ENCODE results near the gene STEAP1B.
A peak's percentile ranks its signal among the peaks of the same experiment; 100 is the strongest.

Gene STEAP1B

GRCh38 chr7:22413211-22413610 lies 86.8 kb downstream of the STEAP1B start:
- WGBS (ENCODE audit: extremely low coverage, insufficient coverage, insufficient read length), result no CpG with 5 or more reads among the region's 2 CpGs
- Histone ChIP-seq H2BK120ac (ENCODE audit: insufficient read depth, low read length, poor library complexity) (no peak overlapping the region), H3K27me3 (ENCODE audit: insufficient read depth, low read length) (no peaks in the 10 kb centered on the region), H3K4me2 (ENCODE audit: low read length) (no peak overlapping the region), H4K8ac (ENCODE audit: low read depth, low read length) (no peak overlapping the region), H3K79me1 (ENCODE audit: low read length) (no peaks in the 10 kb centered on the region), H3K9me3 (ENCODE audit: insufficient read depth, low read depth, low read length) (no peaks in the 10 kb centered on the region), H3K18ac (ENCODE audit: low read length) (no peak overlapping the region), H4K91ac (ENCODE audit: low read depth, low read length) (no peak overlapping the region), H3K4me1 (ENCODE audit: control insufficient read depth in 1 of 2, insufficient read depth in 2 of 2, low read length in 2 of 2) (no peaks in the 10 kb centered on the region), H3K9ac (ENCODE audit: low read length) (no peak overlapping the region), H2BK12ac (ENCODE audit: low read length) (no peak overlapping the region), H3K36me3 (ENCODE audit: control insufficient read depth in 1 of 2, insufficient read depth in 2 of 2, low read length in 2 of 2) (no peaks in the 10 kb centered on the region), H4K12ac (ENCODE audit: low read depth, low read length) (no peak overlapping the region), H3K23ac (ENCODE audit: low read length) (no peak overlapping the region), H3K4ac (ENCODE audit: low read depth, low read length) (no peak overlapping the region), H2AFZ (ENCODE audit: insufficient read depth, low read length, poor library complexity) (no peak overlapping the region), H3K14ac (ENCODE audit: low read length) (no peak overlapping the region), H3K79me2 (ENCODE audit: control insufficient read depth, insufficient read depth, low read length, poor library complexity) (no peaks in the 10 kb centered on the region), H2BK5ac (ENCODE audit: low read depth, low read length, poor library complexity) (no peak overlapping the region), H3K4me3 (ENCODE audit: low read depth, low read length) (no peak overlapping the region), H2AK5ac (ENCODE audit: low read length) (no peak overlapping the region), H3K27ac (ENCODE audit: low read depth, low read length) (no peak overlapping the region)
- DNase-seq, result no peak

DNA sequence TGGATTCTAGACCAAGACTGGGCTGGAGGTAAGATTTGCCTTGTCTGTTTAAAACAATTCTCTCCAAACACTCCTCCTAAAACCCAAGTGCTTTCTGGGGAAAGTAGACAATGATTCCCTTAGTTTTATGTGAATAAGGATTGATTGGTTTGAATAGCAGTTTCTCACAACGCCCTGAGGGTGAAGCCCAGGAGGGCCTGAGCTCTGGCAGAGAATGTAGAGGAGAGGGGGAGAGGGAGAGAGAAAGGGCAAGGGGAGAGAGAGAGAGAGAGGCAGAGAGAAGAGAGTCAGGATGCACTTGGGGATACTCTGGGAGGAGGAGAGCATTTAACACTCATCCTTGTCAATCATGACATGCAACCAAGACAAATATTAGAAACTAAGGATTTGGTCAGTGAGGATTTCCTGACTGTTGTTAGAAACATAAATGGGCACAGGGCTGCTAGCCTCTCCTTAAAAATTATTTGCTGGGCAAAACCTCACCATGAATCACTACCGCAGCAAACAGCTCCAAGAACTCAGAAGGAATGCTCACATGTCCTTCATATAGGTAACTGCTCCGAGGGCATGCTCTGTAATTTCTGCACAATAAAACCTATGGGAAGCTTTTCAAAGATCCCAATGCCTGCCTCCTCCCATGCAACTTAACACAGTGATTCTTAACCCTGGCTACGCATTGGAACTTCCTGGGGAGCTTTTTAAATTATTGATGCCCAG lies 87.9 kb downstream of the STEAP1B start:
- Histone ChIP-seq H3K9ac (ENCODE audit: low read length) (no peak overlapping the region), H3K23ac (ENCODE audit: low read length) (no peak overlapping the region), H3K18ac (ENCODE audit: low read length) (no peak overlapping the region), H4K8ac (ENCODE audit: low read depth, low read length) (no peak overlapping the region), H3K4me2 (ENCODE audit: low read length) (no peak overlapping the region), H2BK12ac (ENCODE audit: low read length) (no peak overlapping the region), H3K27me3 (ENCODE audit: insufficient read depth, low read length) (no peaks in the 10 kb centered on the region), H3K4me1 (ENCODE audit: control insufficient read depth in 1 of 2, insufficient read depth in 2 of 2, low read length in 2 of 2) (no peaks in the 10 kb centered on the region), H4K91ac (ENCODE audit: low read depth, low read length) (no peak overlapping the region), H2AK5ac (ENCODE audit: low read length) (no peak overlapping the region), H3K4ac (ENCODE audit: low read depth, low read length) (no peak overlapping the region), H4K12ac (ENCODE audit: low read depth, low read length) (no peak overlapping the region), H3K79me1 (ENCODE audit: low read length) (no peaks in the 10 kb centered on the region), H3K27ac (ENCODE audit: low read depth, low read length) (no peak overlapping the region), H2BK5ac (ENCODE audit: low read depth, low read length, poor library complexity) (no peak overlapping the region), H2AFZ (ENCODE audit: insufficient read depth, low read length, poor library complexity) (no peak overlapping the region), H3K14ac (ENCODE audit: low read length) (no peak overlapping the region), H2BK120ac (ENCODE audit: insufficient read depth, low read length, poor library complexity) (no peak overlapping the region), H3K9me3 (ENCODE audit: insufficient read depth, low read depth, low read length) (no peaks in the 10 kb centered on the region), H3K36me3 (ENCODE audit: control insufficient read depth in 1 of 2, insufficient read depth in 2 of 2, low read length in 2 of 2) (no peaks in the 10 kb centered on the region), H3K4me3 (ENCODE audit: low read depth, low read length) (no peak overlapping the region), H3K79me2 (ENCODE audit: control insufficient read depth, insufficient read depth, low read length, poor library complexity) (no peaks in the 10 kb centered on the region)
- no peak for DNase-seq
- no CpG with 5 or more reads among the region's 4 CpGs for WGBS (ENCODE audit: extremely low coverage, insufficient coverage, insufficient read length)

DNA sequence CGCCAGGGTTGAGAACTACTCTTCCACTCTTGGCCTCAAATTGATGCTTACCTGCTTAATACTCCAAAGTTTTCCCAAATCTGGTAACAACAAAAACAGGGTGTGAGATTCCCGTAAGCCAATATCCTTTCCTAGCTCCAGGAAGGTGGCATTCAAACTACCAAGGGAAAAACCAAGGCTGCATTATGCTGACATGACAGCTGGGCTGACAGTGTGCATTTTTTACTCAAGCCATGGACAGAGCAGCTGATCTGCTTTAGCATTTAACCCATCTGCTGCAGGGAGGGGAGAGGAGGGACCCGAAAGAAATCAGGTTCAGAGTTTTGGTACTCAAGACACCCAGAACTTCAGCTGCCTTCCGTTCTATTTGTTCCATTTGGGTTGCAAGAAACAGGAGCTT lies 93.3 kb downstream of the STEAP1B start:
- peaks cover 2% of the 10 kb centered on the region for H3K9me3 ChIP-seq (ENCODE audit: insufficient read depth, low read depth, low read length)
- no peak overlapping the region for H4K91ac ChIP-seq (ENCODE audit: low read depth, low read length)
- H4K8ac ChIP-seq (ENCODE audit: low read depth, low read length), result no peak overlapping the region
- no peak overlapping the region for H2AK5ac ChIP-seq (ENCODE audit: low read length)
- no peak overlapping the region for H4K12ac ChIP-seq (ENCODE audit: low read depth, low read length)
- H3K27ac ChIP-seq (ENCODE audit: low read depth, low read length), result no peak overlapping the region
- H3K4ac ChIP-seq (ENCODE audit: low read depth, low read length), result no peak overlapping the region
- no peaks in the 10 kb centered on the region for H3K36me3 ChIP-seq (ENCODE audit: control insufficient read depth in 1 of 2, insufficient read depth in 2 of 2, low read length in 2 of 2)
- no peak overlapping the region for H2BK12ac ChIP-seq (ENCODE audit: low read length)
- no peaks in the 10 kb centered on the region for H3K79me1 ChIP-seq (ENCODE audit: low read length)
- H3K4me3 ChIP-seq (ENCODE audit: low read depth, low read length), result no peak overlapping the region
- H3K79me2 ChIP-seq (ENCODE audit: control insufficient read depth, insufficient read depth, low read length, poor library complexity), result no peaks in the 10 kb centered on the region
- H3K4me2 ChIP-seq (ENCODE audit: low read length), result no peak overlapping the region
- H3K14ac ChIP-seq (ENCODE audit: low read length), result no peak overlapping the region
- no peak overlapping the region for H2BK5ac ChIP-seq (ENCODE audit: low read depth, low read length, poor library complexity)
- no peak overlapping the region for H3K9ac ChIP-seq (ENCODE audit: low read length)
- H3K23ac ChIP-seq (ENCODE audit: low read length), result no peak overlapping the region
- no CpG with 5 or more reads among the region's 4 CpGs for WGBS (ENCODE audit: extremely low coverage, insufficient coverage, insufficient read length)
- H3K4me1 ChIP-seq (ENCODE audit: control insufficient read depth in 1 of 2, insufficient read depth in 2 of 2, low read length in 2 of 2), result peaks cover 3% of the 10 kb centered on the region in 2 experiments
- H2AFZ ChIP-seq (ENCODE audit: insufficient read depth, low read length, poor library complexity), result no peak overlapping the region
- DNase-seq, result no peak
- H2BK120ac ChIP-seq (ENCODE audit: insufficient read depth, low read length, poor library complexity), result no peak overlapping the region
- H3K18ac ChIP-seq (ENCODE audit: low read length), result no peak overlapping the region
- no peaks in the 10 kb centered on the region for H3K27me3 ChIP-seq (ENCODE audit: insufficient read depth, low read length)

DNA sequence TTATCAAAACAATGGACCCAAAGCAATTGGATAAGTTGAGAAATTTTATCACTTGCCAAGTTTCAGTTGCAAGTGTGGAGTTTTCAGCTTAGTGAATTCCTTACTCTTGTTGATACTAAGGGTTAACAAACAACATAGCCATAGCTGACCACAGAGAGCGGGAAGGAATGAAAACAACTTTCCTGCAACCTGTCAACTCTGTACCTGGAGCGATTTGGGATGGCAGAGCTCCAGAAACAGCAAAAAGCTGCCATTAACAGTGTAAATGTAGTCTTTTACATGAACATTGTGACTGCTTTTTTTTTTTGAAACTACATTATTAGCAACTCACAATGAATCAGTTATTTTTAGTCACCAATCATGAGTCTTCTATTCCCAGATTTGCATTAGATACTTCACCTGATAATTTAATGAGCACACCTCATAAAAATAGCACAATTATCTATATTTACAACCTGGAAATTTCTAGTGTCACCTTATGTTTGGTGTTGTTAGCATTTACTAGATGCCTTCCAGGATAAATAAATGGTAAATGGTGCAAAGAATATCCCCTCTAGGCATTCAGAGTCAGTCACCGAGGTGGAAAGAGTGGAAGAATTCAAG lies 95.5 kb downstream of the STEAP1B start:
- Histone ChIP-seq H3K27me3 (ENCODE audit: insufficient read depth, low read length) (no peaks in the 10 kb centered on the region), H2AK5ac (ENCODE audit: low read length) (no peak overlapping the region), H3K23ac (ENCODE audit: low read length) (no peak overlapping the region), H3K79me2 (ENCODE audit: control insufficient read depth, insufficient read depth, low read length, poor library complexity) (no peaks in the 10 kb centered on the region), H3K4ac (ENCODE audit: low read depth, low read length) (no peak overlapping the region), H4K91ac (ENCODE audit: low read depth, low read length) (peak overlapping the region; percentile 4), H3K79me1 (ENCODE audit: low read length) (no peaks in the 10 kb centered on the region), H3K9ac (ENCODE audit: low read length) (no peak overlapping the region), H2BK120ac (ENCODE audit: insufficient read depth, low read length, poor library complexity) (no peak overlapping the region), H3K4me1 (ENCODE audit: control insufficient read depth in 1 of 2, insufficient read depth in 2 of 2, low read length in 2 of 2) (peaks cover 3% of the 10 kb centered on the region in 2 experiments), H2BK5ac (ENCODE audit: low read depth, low read length, poor library complexity) (peak overlapping the region; percentile 60), H4K8ac (ENCODE audit: low read depth, low read length) (no peak overlapping the region), H3K9me3 (ENCODE audit: insufficient read depth, low read depth, low read length) (peaks cover 2% of the 10 kb centered on the region), H3K27ac (ENCODE audit: low read depth, low read length) (no peak overlapping the region), H3K36me3 (ENCODE audit: control insufficient read depth in 1 of 2, insufficient read depth in 2 of 2, low read length in 2 of 2) (no peaks in the 10 kb centered on the region), H3K18ac (ENCODE audit: low read length) (no peak overlapping the region), H3K4me3 (ENCODE audit: low read depth, low read length) (no peak overlapping the region), H3K14ac (ENCODE audit: low read length) (no peak overlapping the region), H4K12ac (ENCODE audit: low read depth, low read length) (no peak overlapping the region), H3K4me2 (ENCODE audit: low read length) (no peak overlapping the region), H2AFZ (ENCODE audit: insufficient read depth, low read length, poor library complexity) (no peak overlapping the region), H2BK12ac (ENCODE audit: low read length) (no peak overlapping the region)
- no CpG with 5 or more reads among the region's 3 CpGs for WGBS (ENCODE audit: extremely low coverage, insufficient coverage, insufficient read length)
- DNase-seq, result no peak
